SK-N-SH treated with all-trans-retinoic acid at 6 μM for 48 hours (cell line): ENCODE measurements around the gene PMM2.
"Not testable (repeated sequence)": the region's sequence is repeated elsewhere in the genome, so short reads cannot be mapped to it uniquely, and the experiment has no call there.

Experiments
- ATAC-seq: fragments of 200-7000 bp; cut with Tn5 transposase; 3 replicates; pipeline ENCODE4 v1.9.1; 2020; ENCODE audit warnings: mild to moderate bottlenecking, moderate library complexity
- ARNTL ChIP-seq: fragments of 450-650 bp; formaldehyde crosslinking; IDR thresholded peaks from 2 replicates; pipeline ENCODE4 v1.5.0; 2020; ENCODE audit warnings: low read depth, mild to moderate bottlenecking, moderate library complexity, borderline replicate concordance
- BACH2 ChIP-seq: fragments of 250-450 bp; sonication (Bioruptor Pico); IDR thresholded peaks from 2 replicates; pipeline ENCODE4 v1.9.0; 2021; ENCODE audit warnings: mild to moderate bottlenecking, borderline replicate concordance
- CREB5 ChIP-seq: fragments of 250-450 bp; sonication (Bioruptor Pico); IDR thresholded peaks from 2 replicates; pipeline ENCODE4 v1.5.1; 2020; ENCODE audit warnings: low read depth, mild to moderate bottlenecking, moderate library complexity
- CSDC2 ChIP-seq: fragments of 250-450 bp; sonication (Bioruptor Pico); IDR thresholded peaks from 2 replicates; pipeline ENCODE4 v1.5.0; 2020; ENCODE audit warnings: mild to moderate bottlenecking, moderate library complexity
- ESRRG ChIP-seq: fragments of 250-450 bp; sonication (Bioruptor Pico); IDR thresholded peaks from 2 replicates; pipeline ENCODE4 v1.6.1; 2021; ENCODE audit warnings: mild to moderate bottlenecking
- OSR1 ChIP-seq: fragments of 250-450 bp; sonication (Bioruptor Pico); IDR thresholded peaks from 2 replicates; pipeline ENCODE4 v1.8.0; 2022; ENCODE audit warnings: moderate library complexity, mild to moderate bottlenecking, inconsistent platforms
- PATZ1 ChIP-seq: fragments of 250-450 bp; sonication (Bioruptor Pico); IDR thresholded peaks from 2 replicates; pipeline ENCODE4 v1.8.0; 2020; ENCODE audit warnings: mild to moderate bottlenecking, moderate library complexity, borderline replicate concordance
- PPARA ChIP-seq: fragments of 250-450 bp; sonication (Bioruptor Pico); IDR thresholded peaks from 2 replicates; pipeline ENCODE4 v1.5.0; 2020; ENCODE audit warnings: mild to moderate bottlenecking, borderline replicate concordance
- RARB ChIP-seq: fragments of 250-450 bp; sonication (Bioruptor Pico); IDR thresholded peaks from 2 replicates; pipeline ENCODE4 v1.8.0; 2021; ENCODE audit warnings: mild to moderate bottlenecking, moderate library complexity
- SNAI2 ChIP-seq: fragments of 250-450 bp; sonication (Bioruptor Pico); IDR thresholded peaks from 2 replicates; pipeline ENCODE4 v1.5.0; 2020; ENCODE audit warnings: mild to moderate bottlenecking, moderate library complexity
- TOX ChIP-seq: fragments of 250-450 bp; sonication (Bioruptor Pico); IDR thresholded peaks from 2 replicates; pipeline ENCODE4 v1.8.0; 2021; ENCODE audit warnings: mild to moderate bottlenecking, moderate library complexity, borderline replicate concordance
- TSHZ2 ChIP-seq: fragments of 250-450 bp; sonication (Bioruptor Pico); IDR thresholded peaks from 2 replicates; pipeline ENCODE4 v1.5.0; 2020; ENCODE audit warnings: mild to moderate bottlenecking, moderate library complexity
- ZC3H10 ChIP-seq: fragments of 250-450 bp; sonication (Bioruptor Pico); IDR thresholded peaks from 2 replicates; pipeline ENCODE4 v1.5.1; 2021; ENCODE audit warnings: mild to moderate bottlenecking, moderate library complexity
- ZFP3 ChIP-seq: fragments of 250-450 bp; sonication (Bioruptor Pico); IDR thresholded peaks from 2 replicates; pipeline ENCODE4 v1.5.0; 2020; ENCODE audit warnings: mild to moderate bottlenecking, moderate library complexity
- ZNF565 ChIP-seq: fragments of 450-650 bp; formaldehyde crosslinking; conservative IDR thresholded peaks from 2 replicates; pipeline ENCODE4 v1.5.0; 2020; ENCODE audit warnings: low read depth, mild to moderate bottlenecking, moderate library complexity
- ZNF70 ChIP-seq: fragments of 450-650 bp; formaldehyde crosslinking; IDR thresholded peaks from 2 replicates; pipeline ENCODE4 v1.5.0; 2020; ENCODE audit warnings: mild to moderate bottlenecking, moderate library complexity
- TF ChIP-seq, protein P1 (sequence below): fragments of 250-450 bp; sonication (Bioruptor Pico); IDR thresholded peaks from 2 replicates; pipeline ENCODE4 v1.5.1; 2021; ENCODE audit warnings: mild to moderate bottlenecking, moderate library complexity

Gene PMM2

DNA sequence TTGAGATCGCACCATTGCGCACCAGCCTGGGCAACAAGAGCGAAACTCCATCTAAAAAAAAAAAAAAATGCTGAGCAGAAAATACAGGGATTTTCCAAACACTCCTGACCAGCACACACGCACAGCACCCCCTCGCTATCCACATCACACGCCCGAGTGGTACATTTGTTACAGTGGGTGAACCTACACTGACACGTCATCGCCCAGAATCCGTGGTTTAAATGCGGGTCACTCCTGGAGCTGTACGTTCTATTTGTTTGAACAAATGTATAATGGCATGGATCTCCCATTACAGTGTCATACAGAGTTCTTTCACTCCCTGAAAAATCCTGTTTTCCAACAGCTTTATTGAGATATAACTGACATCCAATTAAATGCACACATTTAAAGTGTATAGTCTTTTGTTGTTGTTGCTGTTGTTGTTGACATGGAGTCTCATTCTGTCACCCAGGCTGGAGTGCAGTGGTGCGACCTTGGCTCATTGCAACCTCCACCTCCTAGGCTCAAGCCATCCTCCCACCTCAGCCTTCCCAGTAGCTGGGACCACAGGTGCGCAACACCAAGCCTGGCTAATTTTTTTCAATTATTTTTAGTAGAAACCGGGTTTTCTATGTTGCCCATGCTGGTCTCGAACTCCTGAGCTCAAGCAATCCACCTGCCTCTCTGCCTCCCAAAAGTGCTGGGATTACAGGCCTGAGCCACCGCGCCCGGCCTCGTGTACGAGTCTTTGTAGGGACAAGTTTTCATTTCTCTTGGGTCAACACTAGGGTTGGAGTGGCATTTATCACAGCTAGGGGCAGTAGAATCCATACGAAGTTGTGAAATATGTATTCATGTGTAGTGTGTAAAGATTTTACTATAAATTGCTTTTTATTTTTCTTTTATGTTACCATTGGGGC lies 75.6 kb downstream of the PMM2 start (continued):
- no peak for TF ChIP-seq PATZ1 (CRISPR knock-in tag)

GRCh38 chr16:8873866-8874195 lies 76.2 kb downstream of the PMM2 start:
- not testable (repeated sequence) for ATAC-seq

DNA sequence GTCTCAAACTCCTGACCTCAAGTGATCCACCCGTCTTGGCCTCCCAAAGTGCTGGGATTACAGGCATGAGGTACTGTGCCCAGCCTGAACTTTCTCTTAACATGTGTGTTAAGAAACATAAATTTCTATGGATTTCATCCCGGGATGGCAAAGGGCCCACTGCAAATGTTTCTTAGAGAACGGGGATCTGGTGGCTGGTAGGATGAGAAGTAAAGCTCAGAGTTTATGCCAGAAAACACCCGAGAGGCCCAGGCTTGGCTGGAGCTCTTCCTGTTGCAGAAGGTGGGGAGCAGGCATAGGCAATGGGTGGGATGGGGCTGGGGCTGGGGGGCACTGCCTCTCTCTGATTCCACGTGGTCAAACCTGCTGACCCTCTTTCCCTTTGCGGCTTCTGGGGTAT lies 76.7 kb downstream of the PMM2 start:
- ATAC-seq, result no peak

GRCh38 chr16:8875317-8875716 lies 77.7 kb downstream of the PMM2 start:
- not testable (repeated sequence) for ATAC-seq

More for the DNA sequence above, 76.7 kb downstream of the PMM2 start:
- TF ChIP-seq PATZ1 (CRISPR knock-in tag) (no peak), ESRRG (no peak), CSDC2 (CRISPR knock-in tag) (no peak), ZFP3 (no peak), ZNF70 (CRISPR knock-in tag) (no peak), CREB5 (no peak), BACH2 (CRISPR knock-in tag) (no peak), TOX (no peak), RARB (no peak), ARNTL (CRISPR knock-in tag) (no peak), SNAI2 (no peak), OSR1 (no peak), ZC3H10 (CRISPR knock-in tag) (no peak), PPARA (CRISPR knock-in tag) (no peak), ZNF565 (no peak)
- TF ChIP-seq, protein P1, sequence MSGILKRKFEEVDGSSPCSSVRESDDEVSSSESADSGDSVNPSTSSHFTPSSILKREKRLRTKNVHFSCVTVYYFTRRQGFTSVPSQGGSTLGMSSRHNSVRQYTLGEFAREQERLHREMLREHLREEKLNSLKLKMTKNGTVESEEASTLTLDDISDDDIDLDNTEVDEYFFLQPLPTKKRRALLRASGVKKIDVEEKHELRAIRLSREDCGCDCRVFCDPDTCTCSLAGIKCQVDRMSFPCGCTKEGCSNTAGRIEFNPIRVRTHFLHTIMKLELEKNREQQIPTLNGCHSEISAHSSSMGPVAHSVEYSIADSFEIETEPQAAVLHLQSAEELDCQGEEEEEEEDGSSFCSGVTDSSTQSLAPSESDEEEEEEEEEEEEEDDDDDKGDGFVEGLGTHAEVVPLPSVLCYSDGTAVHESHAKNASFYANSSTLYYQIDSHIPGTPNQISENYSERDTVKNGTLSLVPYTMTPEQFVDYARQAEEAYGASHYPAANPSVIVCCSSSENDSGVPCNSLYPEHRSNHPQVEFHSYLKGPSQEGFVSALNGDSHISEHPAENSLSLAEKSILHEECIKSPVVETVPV (CRISPR knock-in tag), result no peak

GRCh38 chr16:8877894-8878522 lies 80.4 kb downstream of the PMM2 start:
- ATAC-seq, result no peak
- TF ChIP-seq PPARA (CRISPR knock-in tag) (no peak), TSHZ2 (CRISPR knock-in tag) (no peak)
